Adrenal gland (tissue), 5 donors: ENCODE measurements around the gene TAS2R1.

Experiments
- POLR2A ChIP-seq, 2 donors: fragments of 450-650 bp; IDR thresholded peaks; one replicate each; pipeline ENCODE4 v1.6.1; 2017; ENCODE audit warnings: antibody characterized with exemption in 2 of 2, mild to moderate bottlenecking in 2 of 2, moderate library complexity in 1 of 2
- TF ChIP-seq, protein P1 (sequence below), 6 experiments: fragments of 450-650 bp in 4 of 6; fragments of 200-600 bp in 2 of 6; sonication (generic) in 1 of 6; IDR thresholded peaks; 1 replicate in 5 of 6; 2 replicates in 1 of 6; pipeline versions ENCODE4 v1.5.1 to v1.8.0; 2016 to 2021; ENCODE audit warnings: antibody characterized with exemption in 6 of 6, mild to moderate bottlenecking in 2 of 6, moderate library complexity in 1 of 6
- donor health status: DM: no; HTN: no; CAD: no.

- TF ChIP-seq, protein P1, sequence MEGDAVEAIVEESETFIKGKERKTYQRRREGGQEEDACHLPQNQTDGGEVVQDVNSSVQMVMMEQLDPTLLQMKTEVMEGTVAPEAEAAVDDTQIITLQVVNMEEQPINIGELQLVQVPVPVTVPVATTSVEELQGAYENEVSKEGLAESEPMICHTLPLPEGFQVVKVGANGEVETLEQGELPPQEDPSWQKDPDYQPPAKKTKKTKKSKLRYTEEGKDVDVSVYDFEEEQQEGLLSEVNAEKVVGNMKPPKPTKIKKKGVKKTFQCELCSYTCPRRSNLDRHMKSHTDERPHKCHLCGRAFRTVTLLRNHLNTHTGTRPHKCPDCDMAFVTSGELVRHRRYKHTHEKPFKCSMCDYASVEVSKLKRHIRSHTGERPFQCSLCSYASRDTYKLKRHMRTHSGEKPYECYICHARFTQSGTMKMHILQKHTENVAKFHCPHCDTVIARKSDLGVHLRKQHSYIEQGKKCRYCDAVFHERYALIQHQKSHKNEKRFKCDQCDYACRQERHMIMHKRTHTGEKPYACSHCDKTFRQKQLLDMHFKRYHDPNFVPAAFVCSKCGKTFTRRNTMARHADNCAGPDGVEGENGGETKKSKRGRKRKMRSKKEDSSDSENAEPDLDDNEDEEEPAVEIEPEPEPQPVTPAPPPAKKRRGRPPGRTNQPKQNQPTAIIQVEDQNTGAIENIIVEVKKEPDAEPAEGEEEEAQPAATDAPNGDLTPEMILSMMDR (IDR thresholded peaks at IDR 0.05), result no peak
- TF ChIP-seq POLR2A (IDR thresholded peaks at IDR 0.05), result no peak
These were observed 33.7 kb upstream of the TAS2R1 start for GRCh38 chr5:9663891-9664290.
